Activated gamma-delta T cell treated with anti-CD3 and anti-CD28 coated beads, Interleukin-2, amount 50 U/mL, for 16 hours (primary cell): ENCODE measurements around the gene DNAAF2.

Experiments used
- DNase-seq: peaks from one replicate; pipeline ENCODE4 v3.0.0-alpha.2; 2020; ENCODE audit warnings: low read depth

Gene DNAAF2

DNA sequence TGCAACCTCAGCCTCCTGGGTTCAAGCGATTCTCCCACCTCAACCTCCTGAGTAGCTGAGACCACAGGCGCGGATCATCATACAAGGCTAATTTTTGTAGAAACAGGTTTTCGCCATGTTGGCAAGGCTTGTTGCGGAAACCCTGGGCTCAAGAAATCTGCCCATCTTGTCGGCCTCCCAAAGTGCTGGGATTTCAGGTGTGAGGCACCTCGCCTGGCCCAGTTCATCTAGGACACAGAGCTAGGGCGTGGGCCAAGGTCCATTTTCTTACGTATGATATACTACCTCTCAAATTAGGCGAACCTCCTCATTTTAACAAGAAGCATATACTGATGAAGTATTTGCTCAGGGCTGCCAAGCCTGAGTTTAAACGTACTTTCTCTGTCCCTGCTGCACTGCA is 51.0 kb downstream of the DNAAF2 start:
- DNase-seq, result no peak

DNA sequence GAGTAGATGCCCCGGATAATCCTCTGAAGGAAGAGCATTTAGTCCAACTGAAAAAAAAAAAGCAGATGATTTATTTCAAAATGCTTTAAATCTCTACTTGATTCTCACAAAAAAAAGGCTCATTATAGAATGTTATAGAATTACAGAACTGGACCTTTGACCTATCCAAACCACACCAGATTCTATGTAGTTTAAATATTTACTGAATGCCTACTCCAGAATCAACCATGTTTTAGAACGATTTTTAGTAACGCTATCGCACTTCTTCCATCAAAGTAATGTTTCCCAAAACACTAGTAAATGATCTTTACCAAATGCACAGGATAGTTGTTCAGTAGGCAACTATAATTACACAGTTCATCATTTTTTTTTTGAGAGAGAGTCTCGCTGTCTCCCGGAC is 51.4 kb downstream of the DNAAF2 start:
- no peak for DNase-seq

DNA sequence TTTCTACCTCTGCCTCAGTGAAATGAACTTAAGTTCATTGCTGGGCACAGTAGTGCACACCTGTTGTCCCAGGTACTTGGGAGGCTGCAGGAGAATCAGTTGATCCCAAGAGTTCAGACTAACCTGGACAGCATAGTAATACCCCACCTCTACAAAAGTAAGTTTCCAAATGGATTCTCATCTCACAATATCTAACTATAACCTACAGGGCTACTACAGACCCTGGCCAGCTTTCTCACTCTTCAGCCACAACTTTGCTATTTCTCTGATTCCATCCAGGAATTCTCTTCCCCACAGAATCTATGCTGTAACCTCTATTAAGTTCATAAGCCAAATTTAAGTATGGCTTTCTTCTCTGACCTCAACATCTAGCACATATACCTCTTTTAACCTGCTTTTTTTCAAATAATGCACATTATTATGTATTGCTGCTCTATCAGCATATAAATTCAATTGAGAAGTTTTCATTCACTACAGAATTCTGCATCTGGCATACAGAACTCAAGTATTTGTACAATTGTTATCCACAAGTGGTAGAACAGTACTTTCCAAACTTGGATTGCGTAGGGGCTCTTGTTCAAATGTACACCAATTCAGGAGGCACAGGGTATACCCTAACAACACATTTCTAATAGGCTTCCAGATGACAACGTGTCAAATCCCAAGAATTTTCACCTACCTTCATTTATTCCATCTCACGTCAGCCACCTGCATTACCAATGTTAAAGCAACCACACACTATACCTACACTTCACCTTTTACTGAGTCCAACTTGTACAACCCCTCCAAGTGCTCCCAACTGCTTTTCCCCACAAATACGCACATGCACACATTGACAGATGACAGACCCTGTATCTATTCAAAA is 52.7 kb downstream of the DNAAF2 start:
- no peak for DNase-seq

DNA sequence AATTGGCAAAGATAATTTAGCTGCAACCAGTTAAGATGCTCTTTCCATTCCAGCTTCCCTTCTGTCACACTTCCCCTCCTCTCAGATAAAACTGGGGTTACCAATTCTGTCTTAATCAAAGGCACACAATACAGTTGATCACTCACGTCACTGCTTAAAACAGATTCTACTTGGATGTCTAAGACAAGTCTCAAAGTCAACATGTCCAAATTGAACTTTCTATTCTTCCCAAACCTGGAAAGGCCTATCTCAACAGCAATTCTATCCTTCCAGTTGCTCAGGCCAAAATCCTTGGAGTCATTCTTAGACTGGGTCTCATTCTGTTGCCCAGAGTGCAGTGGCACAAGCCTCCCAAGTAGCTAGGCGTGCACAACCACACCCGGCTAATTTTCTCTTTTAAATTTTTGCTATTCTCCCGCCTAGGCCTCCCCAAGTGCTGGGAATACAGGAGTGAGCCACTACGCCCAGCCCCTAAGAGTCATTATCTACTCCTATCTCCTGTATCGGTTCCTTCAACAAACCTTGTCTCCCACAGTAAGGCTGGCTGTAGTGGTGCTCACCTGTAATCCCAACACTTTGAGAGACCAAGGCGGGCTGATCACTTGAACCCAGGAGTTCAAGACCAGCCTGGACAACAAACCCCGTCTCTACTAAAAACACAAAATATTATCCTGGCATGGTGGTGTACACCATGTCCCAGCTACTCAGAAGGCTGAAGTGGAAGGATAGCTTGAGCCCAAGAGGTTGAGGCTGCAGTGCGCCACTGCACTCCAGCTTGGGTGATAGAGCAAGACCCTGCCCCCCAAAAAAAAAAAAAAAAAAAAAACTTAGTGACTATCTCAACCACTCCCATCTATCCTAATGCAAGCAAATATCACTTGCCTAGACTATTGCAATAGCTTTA is 53.6 kb downstream of the DNAAF2 start:
- no peak for DNase-seq

DNA sequence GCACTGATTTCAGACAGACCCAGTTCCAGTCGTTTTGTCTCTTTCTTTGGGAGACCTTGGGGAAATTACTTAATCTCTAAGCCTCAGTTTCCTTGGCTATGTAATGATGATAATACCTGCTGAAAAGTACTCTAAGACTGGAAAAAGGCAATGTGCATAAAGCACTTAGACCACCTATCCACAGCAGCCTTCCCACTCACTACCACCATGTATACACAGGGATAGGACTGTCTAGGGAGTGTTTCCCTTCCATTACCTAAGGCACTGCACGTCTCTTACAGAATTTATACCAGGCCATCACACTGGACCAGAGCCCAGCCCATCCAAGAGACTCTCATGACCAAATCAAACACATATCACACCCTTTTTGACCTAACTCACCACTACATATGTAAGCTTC is 55.2 kb downstream of the DNAAF2 start:
- no peak for DNase-seq

DNA sequence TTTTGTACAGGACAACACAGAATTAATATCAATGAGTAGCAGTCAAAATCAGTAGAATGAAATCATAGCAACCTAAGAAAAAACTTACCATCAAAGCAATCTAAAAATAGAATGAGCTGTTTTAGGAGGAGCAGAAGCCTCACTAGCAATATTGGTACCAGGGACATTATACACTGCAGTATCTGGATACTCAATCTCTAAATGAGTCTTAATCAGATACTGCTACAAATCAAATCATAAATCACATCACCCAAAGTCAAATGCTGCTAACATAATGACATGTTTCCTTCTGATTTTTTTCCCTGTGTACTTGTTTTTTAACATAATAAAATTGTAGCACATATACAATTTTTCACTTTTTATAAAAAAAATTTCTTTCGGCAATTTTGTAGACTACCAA is 56.9 kb downstream of the DNAAF2 start:
- DNase-seq, result no peak
